Activated CD8-positive, alpha-beta memory T cell treated with anti-CD3 and anti-CD28 coated beads, Interleukin-2, amount 50 U/mL, for 4 hours (primary cell): Measurements from ENCODE around the gene PML.
"Not testable (repeated sequence)": the region's sequence is repeated elsewhere in the genome, so short reads cannot be mapped to it uniquely, and the experiment has no call there.

Experiments used
- DNase-seq: peaks from one replicate; pipeline ENCODE4 v3.0.0-alpha.2; 2020

Gene PML

GRCh38 chr15:74064822-74065221 is 70.3 kb downstream of the PML start:
- DNase-seq = not testable (repeated sequence)

DNA sequence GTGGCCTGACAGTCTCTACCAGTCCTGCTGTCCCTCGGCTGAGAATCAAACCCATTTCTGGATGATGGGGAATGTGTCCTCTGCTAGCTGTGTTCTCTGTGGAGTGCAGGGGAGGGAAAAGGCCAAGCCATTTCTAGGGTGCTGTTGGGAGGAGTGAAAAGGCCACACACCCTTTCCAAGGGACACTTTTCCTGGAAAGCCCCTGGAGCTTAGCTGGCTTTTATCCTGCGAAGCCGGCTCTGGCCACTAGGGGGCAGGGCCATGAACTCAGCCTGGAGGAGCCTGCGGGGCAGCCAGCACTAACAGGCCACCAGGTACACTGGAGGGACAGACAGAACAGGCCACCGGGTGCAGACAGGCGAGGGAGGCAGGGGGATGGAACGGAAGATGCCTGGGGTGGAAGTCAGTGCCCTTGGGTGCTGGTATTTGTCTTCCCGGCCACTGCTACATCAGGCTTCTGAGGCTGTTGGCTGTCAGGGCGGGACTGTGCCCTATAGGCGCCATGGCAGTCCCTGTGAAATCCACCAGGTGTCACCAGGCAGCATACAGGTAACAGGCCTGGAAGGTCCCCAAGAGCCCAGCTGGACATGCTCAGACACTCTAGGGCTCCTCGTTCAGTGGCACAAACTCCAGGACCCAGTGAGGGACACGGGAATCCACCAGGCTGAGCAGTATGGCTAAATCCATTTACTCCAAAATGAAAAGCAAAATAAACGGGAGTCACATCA is 71.3 kb downstream of the PML start:
- DNase-seq = peak; percentile 60

GRCh38 chr15:74071645-74072044 is 77.1 kb downstream of the PML start:
- DNase-seq = not testable (repeated sequence)

DNA sequence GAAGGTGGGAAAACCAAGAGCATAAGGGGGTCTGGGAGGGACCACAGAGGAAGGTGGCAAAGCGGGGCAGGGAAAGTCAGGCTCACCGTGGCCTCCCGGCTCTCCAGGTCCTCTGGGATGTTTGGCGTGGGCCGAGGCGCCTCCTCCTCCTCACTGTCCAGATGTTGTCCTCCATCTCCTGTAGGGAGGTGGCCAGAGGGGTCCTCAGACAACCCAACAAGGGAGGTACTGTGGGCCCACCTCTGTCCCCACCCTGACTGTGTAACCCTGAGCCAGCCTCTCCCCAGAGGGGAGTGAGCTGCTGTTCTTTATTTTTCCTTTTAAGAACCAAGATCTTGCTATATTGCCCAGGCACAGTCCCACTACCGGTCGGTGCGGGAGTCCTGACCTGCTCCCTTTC is 77.6 kb downstream of the PML start:
- not testable (repeated sequence) for DNase-seq

DNA sequence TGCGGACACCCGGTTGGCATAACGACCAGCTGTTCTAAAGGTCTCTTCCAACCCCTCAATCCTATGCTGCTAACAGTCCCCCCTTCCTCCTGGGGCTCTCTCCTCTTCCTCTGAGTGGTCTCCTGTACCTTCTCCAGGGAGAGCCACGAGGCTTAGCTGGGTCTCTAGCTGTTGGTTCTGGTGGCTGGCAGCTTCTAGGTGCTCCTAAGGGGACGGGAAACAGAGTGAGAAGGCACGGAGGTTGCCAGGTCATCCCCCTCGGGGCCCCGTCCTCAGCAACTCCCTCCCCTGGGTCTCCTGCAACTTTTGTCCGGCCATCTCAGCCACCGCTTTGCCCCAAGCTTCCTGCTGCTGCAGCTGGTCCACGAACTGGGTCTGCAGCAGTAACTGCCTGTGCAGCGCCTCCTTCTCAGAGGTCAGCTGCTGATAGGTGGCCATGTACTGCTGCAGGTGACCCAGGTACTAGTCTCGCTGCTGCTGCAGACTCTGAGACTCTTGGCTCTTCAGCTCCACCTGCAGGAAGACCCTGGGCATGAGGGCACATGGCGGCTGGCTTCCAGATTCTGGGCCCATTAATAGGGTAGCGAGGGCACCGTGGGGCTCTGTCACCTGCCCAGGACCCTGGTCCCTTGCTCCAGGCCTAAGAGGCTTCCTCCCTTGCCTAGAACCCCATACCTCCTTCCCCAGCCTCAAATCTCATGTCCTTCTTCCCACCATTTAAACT is 78.3 kb downstream of the PML start:
- DNase-seq = not testable (repeated sequence)

GRCh38 chr15:74075781-74076180 is 81.3 kb downstream of the PML start:
- DNase-seq = not testable (repeated sequence)

- not testable (repeated sequence) for DNase-seq
Measured at GRCh38 chr15:74082450-74082849, 87.9 kb downstream of the PML start, which contains the start of gene GOLGA6A. Gene GOLGA6A, minus strand, starts transcription at chr15:74082550. Its CDS starts 41 bp downstream, at chr15:74082509.

GRCh38 chr15:74094567-74094966 is 100.1 kb downstream of the PML start:
- DNase-seq = not testable (repeated sequence)

DNA sequence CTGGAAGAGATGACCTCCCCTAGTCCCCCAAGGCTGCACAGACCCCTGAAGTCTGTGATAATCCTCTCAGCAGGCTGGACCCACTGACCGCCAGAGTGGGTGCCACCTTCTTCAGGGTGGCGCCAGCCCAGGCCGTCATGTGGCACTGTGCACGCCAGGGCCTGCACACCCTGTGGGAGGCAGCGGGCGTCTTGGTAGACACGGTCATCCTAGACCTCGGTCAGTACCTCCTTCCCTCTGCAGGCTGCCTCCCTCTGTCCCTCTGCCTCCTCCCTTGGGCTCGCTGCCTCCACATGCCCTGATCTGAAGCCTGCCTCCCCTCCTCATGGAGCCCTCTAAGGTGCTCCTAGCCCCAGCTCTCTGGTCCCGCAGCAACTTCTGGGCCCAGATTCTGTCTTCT is 101.1 kb downstream of the PML start:
- DNase-seq = not testable (repeated sequence)

DNA sequence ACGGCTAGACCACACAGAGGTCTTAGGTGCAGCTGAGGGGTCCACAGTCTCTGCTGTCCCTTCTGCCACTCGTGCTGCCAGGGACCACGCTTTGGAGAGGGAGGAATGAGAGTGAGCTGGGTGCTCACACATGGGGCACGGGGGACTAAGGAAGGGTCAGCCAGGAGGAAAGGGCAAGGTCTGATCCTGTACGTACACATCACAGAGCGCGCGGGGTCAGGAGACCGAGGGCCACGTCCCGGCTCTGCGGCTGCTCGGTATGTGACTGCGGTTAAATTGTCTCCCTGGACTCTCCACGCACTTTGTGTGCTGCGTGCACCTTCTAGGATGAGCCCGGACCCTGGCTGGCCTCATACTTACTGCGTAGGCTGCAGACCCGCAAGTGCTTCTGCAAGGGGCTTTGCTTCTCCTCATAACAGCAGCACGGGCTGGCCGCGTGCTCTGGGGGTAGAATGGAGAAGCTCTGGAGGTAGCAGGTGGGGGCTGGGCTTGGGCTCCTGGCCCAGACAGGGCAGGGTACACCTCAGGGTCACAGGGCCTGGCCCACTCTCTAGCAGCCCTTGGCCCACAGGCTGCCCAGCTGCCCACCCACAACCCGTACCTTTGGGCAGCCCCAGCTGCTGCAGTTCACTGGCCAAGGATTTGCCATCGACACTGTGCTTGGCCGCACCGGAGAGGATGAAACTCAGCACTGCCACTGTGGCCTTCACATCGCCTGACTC is 102.4 kb downstream of the PML start:
- DNase-seq = not testable (repeated sequence)
